ENCODE results near the gene KLHL7.
"Not testable (repeated sequence)": the region's sequence is repeated elsewhere in the genome, so short reads cannot be mapped to it uniquely, and the experiment has no call there.

KLHL7 gene

GRCh38 chr7:23107781-23108180, 2.2 kb downstream of the KLHL7 start:
- no peak for DNase-seq

- no peak for DNase-seq
Observed at GRCh38 chr7:23108995-23109394, 3.4 kb downstream of the KLHL7 start.

GRCh38 chr7:23109470-23109869, 3.9 kb downstream of the KLHL7 start:
- no peak for DNase-seq

GRCh38 chr7:23114896-23115295, 9.3 kb downstream of the KLHL7 start:
- DNase-seq: no peak

- DNase-seq: no peak
Observed at GRCh38 chr7:23115991-23116390, 10.4 kb downstream of the KLHL7 start.

- DNase-seq: no peak
Observed at GRCh38 chr7:23117841-23118240, 12.3 kb downstream of the KLHL7 start.

- no peak for DNase-seq
Observed at GRCh38 chr7:23120106-23120505, 14.5 kb downstream of the KLHL7 start.

GRCh38 chr7:23121165-23121564, 15.6 kb downstream of the KLHL7 start:
- no peak for DNase-seq

- no peak for DNase-seq
Observed at GRCh38 chr7:23123007-23123406, 17.4 kb downstream of the KLHL7 start.

GRCh38 chr7:23123465-23123864, 17.9 kb downstream of the KLHL7 start:
- DNase-seq: no peak

- no peak for DNase-seq
Observed at GRCh38 chr7:23129036-23129435, 23.5 kb downstream of the KLHL7 start.

- not testable (repeated sequence) for DNase-seq
Observed at GRCh38 chr7:23131799-23132198, 26.2 kb downstream of the KLHL7 start.

GRCh38 chr7:23133797-23134196, 28.2 kb downstream of the KLHL7 start:
- no peak for DNase-seq

GRCh38 chr7:23135755-23136154, 30.2 kb downstream of the KLHL7 start:
- DNase-seq: no peak

- no peak for DNase-seq
Observed at GRCh38 chr7:23136216-23136615, 30.6 kb downstream of the KLHL7 start.

- no peak for DNase-seq
Observed at GRCh38 chr7:23157679-23158078, 52.1 kb downstream of the KLHL7 start.

- DNase-seq: no peak
Observed at GRCh38 chr7:23158546-23158945, 53.0 kb downstream of the KLHL7 start.

GRCh38 chr7:23161482-23161881, 55.9 kb downstream of the KLHL7 start:
- DNase-seq: no peak

GRCh38 chr7:23164846-23165245, 59.3 kb downstream of the KLHL7 start:
- DNase-seq: no peak

- no peak for DNase-seq
Observed at GRCh38 chr7:23165316-23165715, 59.7 kb downstream of the KLHL7 start.

- no peak for DNase-seq
Observed at GRCh38 chr7:23167691-23168090, 62.1 kb downstream of the KLHL7 start.

- no peak for DNase-seq
Observed at GRCh38 chr7:23168111-23168885, 62.7 kb downstream of the KLHL7 start.

GRCh38 chr7:23175938-23176337, 70.4 kb downstream of the KLHL7 start:
- no peak for DNase-seq

- peak; percentile 88 for DNase-seq
Observed at GRCh38 chr7:23181684-23182553, 76.3 kb downstream of the KLHL7 start, which contains the start of gene NUP42. NUP42 (plus strand) TSS chr7:23182048; CDS start chr7:23182086, 38 bp downstream.

Data from effector CD8-positive, alpha-beta T cell (primary cell).